ENCODE data around the gene PNLIPRP3.

DNA sequence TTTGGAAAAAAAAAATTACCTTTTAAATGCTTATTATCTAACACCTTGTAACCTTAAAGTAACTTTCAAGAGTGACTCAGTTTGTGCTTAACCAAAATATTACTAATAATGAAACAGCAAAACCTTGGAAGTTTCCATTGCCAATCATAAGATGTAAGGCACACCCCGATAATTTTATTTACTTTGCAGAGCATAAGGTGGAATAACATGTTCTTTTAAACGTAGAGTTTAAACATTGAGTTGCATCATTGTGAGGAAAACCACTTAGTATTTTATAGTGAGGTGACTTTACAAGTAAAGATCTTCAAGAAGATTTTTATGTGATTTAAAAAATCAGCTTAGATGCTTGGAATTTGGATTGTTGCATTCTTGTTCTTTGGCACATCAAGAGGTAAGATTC, at the start of gene PNLIPRP3:
- TF ChIP-seq POLR2A (IDR thresholded peaks at IDR 0.05) = no peak
- TF ChIP-seq CTCF (IDR thresholded peaks at IDR 0.05) = no peak

Data from adrenal gland (tissue), 5 donors.